ENCODE data around the gene PKDREJ.

Gene PKDREJ

DNA sequence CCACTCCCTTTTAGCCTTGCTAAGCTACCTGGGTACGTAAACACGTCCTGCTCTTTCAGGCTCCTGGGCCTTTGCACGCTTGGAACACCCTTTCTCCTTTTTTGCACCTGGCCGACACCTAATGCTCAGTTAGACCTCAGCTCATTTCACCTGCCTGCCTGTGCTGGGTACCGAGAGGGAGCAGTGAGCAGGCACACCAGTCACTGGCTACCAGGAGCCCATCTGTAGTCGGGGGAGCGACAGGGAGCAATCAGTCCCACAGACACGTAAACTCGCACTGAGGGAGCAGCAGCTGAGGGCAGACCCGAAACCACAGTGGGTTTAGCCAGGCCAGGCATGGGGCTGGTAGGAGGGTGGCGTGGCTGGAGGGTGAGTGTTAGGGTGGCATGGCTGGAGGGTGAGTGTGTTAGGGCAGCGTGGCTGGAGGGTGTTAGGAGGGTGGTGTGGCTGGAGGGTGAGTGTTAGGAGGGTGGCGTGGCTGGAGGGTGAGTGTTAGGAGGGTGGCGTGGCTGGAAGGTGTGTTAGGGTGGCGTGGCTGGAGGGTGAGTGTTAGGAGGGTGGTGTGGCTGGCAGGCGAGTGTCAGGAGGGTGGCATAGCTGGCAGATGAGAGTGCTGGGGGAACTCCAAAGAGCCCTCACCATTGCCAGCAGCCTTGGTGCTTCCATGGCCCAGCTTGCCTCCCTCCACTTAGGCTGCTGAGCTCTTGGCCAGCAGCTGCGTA lies 27.1 kb upstream of the PKDREJ start:
- no peak for DNase-seq (ENCODE audit: low read depth in 2 of 2)

DNA sequence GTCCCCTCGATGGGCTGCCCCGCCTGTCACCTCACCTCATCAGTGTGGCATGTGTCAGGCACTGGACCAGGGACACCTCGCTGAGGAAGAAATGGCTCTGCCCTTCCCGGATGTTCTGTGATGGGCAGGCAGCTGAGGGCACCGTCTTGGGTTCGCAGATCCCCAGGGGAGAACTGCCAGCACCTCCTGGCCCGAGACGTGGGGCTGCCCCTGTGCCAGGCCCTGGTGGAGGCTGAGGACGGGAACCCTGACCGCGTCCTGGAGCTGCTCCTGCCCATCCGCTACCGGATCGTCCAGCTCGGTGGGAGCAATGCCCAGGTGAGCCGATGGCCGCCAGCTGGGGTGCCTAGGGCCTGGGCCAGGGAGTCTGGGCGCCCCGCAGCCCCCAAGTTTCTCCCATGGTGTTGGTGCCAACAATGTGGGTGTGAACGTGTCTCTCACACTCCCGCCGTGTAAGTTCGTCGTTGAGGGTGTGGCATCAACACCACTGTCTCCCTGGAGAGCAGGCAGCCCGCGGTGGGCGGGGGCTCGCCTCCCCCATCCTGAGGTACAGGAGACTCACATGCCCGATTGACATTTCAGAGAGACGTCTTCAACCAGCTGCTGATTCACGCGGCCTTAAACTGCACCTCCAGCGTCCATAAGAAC lies 26.2 kb upstream of the PKDREJ start:
- DNase-seq (ENCODE audit: low read depth in 2 of 2): no peak

DNA sequence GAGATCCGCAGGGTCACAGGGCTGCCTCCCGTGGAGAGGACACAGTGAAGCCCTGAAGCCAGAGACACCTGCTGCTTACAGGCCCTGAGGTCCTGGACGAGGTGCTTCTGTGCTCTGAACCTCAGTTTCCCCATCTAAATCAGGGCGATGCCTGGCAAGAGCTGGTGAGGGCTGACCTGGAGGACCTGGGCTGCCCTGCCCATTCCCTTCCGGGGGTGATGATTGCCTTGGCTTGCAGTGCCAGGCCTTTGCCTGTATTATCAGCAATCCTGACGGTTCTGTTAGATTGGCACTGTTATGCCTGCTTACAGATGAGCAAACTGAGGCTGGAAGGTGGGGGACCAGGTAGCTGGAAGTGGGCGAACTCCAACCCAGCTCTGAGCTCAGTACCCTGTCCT lies 25.7 kb upstream of the PKDREJ start:
- DNase-seq (ENCODE audit: low read depth in 2 of 2): no peak

DNA sequence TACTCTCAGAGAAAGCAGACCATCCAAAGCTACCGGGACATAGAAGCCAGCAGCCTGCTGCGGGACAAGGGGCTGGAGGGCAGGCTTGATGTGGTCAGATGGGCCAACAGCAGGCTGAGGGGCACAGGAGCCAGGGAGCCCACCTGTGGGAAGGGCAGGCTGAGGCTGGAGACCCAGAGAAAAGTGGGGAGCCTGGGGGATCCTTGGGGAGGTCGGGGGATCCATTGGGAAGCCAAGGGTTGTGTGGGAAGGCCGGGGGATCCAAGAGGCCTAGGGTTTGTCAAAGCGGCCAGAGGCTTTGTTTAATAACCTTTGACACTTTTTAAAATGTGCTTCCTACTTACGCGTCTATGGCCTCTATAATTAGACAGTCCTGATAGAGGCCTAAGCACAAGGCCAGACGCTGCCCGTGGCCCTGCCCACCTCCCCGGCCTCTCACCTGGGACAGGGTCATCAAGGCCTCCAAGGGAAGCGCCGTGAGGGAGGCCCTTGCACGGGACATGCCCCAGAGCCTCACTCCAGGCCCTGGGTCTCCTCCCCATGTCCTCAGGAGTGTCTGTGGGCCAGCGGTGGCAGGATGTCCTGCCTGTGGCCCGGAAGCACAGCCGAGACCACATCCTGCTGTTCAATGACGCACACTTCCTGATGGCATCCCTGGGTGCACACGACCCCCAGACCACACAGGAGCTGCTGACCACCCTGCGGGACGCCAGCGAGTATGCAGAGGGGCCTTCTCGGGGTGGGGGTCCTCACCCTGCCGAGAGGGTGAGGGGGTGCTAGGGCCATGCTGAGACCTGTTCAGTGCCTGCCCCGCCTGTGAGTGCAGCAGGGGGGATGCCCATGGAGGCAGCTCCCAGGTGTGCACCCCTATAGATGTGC lies 25.0 kb upstream of the PKDREJ start:
- DNase-seq (ENCODE audit: low read depth in 2 of 2): no peak

DNA sequence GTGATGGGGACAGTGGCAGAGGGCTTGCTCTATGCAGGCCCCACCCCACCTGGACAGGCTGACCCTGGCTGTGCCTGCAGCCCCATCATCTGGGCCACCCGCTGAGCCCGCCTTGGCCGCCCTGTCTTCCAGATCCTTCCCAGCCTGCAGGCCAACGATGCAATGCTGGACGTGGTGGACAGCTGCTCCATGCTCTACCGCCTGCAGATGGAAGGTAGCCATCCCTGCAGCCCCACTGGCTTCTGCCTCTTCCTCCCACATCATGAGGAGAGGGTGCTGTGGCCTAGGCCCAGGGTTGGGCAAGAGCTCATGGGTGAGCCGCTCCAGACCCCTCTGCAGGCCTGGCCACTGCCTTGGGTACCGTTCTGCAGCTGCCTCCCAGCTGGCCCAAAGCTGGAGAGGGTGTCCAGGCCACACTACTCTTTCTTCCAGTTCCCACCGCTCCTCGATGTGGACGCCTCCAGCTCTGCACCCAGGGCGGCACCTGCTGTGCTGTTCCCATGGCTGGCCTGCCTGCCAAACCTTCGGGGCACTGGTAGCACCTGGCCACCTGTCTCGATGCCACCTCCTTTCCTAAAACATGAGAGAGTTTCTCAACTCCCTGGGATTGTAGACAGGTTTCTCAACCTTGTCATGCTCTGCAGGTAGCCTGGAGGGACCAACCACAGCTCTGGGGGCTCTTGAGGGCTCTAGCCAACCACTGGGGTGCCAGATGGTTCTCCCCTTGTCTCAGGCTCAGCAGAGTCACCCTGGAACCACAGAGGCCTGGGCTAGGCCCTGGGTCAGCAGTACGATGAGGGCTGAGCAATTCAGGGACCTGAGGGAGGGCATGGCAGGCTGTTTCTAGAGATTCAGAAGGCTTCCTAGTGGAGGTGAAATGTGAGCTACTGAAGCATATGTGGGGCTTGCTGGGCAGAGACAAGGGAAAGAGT lies 24.1 kb upstream of the PKDREJ start:
- DNase-seq (ENCODE audit: low read depth in 2 of 2): no peak

DNA sequence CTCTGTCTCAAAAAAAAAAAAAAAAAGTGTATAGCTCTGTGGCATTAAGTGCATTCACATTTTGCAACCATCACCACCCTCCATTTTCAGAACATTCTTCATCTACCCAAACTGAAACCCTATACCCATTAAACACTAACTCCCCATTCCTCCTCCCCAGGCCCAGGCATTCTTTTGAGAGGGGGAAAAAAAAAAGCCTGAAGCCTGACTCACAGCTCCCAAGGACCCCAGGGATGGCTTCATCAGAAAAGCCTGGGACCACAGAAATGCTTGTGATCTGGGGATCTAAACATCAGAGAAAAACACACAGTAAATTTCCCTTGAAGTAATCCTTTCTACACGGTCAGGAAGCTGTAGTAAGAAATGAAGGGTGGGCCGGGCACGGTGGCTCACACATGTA lies 22.9 kb upstream of the PKDREJ start:
- DNase-seq (ENCODE audit: low read depth in 2 of 2): no peak

DNA sequence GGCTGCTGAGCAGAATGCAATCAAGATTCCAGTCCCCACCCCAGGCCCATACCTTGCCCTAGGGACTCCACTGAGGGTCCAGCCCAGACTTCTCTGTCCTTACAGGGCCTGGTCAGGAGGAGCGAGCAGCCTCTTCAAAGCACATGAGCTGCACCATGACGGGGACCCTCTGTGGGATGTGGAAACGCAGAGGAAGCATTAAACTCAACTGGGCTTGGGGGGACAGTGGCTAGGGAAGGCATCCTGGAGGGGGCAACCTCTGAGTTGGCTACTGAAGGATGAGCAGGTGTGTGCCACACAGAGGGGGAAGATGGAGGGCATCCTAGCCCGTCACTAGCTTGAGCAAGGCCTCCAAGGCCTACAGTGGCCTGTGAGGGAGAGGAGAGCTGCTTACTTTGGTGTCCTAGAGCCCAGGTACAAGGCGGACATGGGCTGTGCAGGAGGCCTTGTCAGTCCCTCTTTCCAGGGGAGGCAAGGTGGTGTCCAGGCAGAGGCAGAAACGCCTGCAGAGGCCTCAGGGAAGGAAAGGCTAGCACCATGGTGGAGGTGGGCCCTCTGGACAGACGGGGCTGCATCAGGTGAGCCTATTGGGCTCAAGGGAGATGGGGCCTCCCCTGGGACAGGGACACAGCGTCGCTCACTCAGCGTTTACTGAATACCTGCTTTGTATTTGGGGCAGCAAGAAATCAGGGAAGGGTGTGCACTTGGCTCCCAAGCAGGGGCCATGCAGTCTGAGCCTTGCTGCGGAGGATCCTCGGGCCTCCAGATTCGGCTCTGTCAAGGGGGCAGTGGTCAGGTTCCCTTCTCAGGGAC lies 18.9 kb upstream of the PKDREJ start:
- no peak for DNase-seq (ENCODE audit: low read depth in 2 of 2)

DNA sequence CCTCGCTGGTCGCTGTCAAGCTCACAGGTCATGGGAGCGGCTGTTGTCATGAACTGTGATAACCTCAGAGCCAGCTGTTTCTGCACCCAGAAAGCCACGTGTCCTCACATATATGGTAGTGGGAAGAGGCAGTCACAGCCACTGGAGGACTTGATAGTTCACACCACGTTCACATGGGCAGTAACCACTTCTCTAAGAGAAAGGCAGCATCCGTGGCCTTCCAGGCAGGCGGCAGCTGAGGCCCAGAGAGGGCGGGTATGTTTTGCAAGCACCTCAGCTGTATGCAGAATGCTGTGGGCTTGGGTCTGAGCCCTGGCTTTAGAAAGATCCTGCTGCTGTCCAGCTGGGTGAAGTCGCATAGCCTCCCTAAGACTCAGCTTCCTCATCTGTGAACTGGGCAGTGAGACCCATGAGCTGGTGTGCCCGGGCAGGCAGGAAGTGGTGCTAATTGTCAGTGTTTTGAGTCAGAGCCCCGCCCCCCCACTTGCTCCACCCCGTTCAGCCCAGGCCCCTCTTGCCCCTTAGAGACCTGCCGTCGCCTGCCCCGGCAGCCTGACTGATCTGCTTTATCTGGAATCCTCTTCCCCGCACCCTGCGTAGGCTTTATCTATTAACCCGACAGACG lies 18.0 kb upstream of the PKDREJ start:
- DNase-seq (ENCODE audit: low read depth in 2 of 2): no peak

DNA sequence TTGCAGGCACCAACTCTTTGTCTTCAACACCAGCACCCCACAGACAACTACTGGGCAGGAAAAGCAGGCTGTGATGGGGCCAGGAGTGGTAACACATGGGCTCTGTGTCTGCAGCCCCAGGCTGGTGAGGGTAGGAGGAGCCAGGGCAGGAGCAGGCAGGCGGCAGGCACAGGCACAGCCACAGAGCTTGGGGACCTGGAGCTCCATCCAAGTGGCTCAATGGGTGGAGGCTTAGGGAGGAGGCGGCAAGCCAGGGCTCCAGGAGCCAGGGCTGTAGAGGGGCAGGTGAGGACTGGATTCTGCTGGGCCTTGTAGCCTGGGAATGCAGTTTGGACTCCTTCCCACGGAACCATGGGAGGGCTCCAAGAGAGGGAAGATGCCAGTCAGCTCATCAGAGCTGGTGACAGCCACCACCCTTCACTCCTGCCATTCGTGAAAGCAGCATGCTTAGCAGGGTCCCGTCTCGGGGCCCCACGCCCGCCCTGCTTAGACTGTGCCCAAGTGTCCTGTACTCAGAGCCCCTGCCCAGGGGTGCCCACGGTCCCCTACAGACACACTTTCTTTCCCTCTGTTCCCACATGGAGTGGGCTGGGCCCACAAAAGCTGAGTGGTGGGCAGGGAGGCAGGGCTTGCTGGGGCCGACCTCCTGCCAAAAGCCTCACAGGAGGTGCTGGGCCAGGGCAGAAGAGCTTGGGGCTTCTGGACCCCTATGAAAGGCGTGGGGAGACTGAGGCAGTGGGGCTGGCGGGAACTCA lies 17.1 kb upstream of the PKDREJ start:
- DNase-seq (ENCODE audit: low read depth in 2 of 2): no peak

DNA sequence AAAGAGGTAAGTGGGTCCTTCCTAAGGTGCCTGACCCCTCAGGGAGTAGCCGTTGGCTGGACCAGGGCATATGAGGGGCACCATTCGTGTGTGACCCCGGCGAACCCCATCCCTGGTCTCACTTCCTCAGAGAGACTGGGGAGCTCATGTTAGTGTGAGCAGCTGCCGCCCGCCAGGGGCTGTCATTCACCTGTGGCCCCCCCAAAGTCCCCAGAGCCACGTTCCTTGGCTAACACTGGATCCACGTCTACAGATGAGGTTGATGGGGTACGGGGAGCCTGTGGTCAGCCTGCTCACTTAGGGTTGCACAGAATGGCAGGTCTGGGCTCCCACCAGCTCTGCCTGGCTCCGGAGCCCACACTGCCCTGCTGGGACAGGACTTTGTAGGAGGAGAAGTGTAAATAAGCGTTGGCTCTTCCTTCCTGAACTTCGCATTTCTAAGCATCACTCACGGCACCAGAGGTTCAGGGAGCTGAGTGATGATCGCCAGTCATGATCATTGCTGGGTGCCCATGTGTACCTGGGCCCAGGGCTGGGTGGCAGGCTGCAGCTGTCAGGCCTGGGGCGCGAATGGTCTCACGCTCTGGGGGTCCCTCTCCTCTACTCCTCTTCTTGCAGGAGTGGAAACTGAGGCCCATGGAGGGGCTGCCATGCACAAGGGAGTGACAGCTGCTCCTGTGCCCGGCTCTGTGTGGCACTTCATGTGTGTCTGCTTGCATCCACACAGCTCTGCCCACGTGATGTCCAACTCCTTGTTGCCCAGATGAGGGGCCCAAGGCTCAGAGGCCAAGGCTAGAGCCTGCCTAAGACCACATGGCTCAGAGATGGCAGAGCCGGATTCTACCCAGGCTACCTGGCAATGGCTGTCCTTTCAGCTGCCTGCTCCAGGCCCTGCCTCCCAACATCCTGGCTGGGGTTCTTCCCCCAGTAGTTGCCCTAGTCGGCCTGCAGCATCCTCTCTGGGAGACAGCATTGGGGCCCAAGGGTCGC lies 15.8 kb upstream of the PKDREJ start:
- no peak for DNase-seq (ENCODE audit: low read depth in 2 of 2)

DNA sequence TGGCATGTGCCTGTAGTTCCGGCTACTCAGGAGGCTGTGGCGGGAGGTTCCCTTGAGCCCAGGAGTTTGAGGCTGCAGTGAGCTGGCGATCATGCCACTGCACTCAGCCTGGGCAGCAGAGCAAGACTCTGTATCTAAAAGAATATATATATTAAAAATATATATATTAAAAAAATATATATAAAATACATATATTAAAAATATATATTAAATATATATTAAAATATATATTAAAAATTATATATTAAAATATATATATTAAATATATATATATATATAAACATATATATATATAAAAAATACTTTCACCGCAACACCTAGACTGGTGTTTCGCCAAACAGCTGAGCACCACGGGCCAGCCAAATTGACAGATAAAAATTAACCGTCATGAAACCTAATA lies 13.4 kb upstream of the PKDREJ start:
- no peak for DNase-seq (ENCODE audit: low read depth in 2 of 2)

DNA sequence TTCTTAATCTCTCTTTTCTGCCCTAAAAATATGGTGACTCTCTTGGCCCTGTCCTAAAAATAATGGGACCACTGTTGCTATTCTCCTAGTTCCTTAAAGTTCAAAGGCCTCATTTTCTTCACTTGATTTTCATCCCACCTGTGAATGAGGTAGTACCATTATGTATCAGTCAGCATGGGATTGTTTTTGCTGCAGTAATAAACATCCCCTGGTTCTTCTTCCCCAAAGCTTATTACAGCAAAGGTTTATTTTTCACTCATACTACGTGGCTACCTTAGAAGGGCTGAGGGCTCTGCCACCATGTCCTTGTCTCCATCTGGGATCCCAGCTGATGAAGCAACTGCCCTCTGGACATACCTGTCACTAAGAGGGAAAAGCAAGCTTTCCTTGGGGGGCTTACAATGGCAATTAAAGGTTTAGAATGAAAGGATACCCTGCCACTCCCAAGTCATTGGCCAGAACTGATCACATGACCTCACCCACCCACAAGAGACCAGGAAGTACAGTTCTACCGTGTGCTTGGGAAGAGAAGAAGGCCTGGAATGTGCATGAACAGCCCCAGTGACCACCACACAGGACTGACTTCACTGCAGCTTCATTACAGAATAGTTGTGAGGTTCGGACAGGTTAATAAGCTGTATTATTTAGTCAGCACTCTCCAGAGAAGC lies 12.4 kb upstream of the PKDREJ start:
- no peak for DNase-seq (ENCODE audit: low read depth in 2 of 2)

DNA sequence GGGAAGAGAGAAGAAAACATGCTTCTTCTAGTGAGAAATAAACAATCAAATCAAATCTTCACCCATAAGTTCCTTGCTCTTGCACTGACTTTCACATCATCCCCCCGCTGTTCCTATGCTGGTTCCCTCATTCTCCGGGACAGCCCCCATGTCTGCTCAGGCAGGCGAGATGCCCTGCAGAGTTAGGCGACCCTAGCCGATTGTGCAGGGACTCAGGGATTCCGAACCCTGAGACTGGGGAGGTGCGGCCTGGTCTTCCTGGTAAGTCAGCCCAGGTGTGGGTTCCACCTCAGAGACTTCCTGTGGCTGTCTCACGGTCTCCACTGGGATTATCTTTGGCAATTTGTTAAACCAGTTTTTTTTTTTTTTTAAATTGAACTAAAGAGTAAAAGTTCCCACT lies 11.2 kb upstream of the PKDREJ start:
- DNase-seq (ENCODE audit: low read depth in 2 of 2): no peak

DNA sequence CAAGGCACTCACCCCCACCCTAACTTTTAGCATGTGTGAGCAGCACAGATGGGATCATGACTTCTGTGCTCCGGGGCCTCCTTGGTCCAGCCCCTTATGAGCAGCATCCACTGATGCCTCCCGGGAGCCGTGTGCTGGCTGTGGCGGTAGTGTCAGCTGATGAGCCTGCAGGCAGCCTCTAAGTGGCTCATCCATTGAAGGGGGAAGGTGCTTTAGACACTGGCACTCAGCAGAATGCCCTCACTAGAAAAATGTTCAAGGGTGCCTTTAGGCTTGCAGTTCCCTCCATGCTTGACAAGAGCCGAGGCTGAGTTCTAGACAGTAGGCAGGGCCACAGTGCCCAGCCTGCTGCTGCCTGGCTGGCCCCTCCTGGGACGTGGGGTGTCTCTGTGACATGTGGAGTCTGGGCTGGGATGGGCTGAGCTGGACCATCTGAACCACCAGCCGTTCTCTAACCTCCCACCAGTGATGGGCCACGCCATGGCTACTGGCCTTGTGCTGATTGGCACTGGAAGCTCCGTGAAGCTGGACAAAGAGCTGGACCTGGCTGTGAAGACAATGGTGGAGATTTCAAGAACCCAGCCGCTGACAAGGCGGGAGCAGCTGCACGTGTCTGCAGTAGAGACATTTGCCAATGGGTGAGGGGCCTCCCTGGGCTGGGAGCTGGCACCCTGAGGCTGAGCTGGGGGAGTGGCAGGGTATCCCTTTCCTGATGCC lies 10.4 kb upstream of the PKDREJ start:
- no peak for DNase-seq (ENCODE audit: low read depth in 2 of 2)

DNA sequence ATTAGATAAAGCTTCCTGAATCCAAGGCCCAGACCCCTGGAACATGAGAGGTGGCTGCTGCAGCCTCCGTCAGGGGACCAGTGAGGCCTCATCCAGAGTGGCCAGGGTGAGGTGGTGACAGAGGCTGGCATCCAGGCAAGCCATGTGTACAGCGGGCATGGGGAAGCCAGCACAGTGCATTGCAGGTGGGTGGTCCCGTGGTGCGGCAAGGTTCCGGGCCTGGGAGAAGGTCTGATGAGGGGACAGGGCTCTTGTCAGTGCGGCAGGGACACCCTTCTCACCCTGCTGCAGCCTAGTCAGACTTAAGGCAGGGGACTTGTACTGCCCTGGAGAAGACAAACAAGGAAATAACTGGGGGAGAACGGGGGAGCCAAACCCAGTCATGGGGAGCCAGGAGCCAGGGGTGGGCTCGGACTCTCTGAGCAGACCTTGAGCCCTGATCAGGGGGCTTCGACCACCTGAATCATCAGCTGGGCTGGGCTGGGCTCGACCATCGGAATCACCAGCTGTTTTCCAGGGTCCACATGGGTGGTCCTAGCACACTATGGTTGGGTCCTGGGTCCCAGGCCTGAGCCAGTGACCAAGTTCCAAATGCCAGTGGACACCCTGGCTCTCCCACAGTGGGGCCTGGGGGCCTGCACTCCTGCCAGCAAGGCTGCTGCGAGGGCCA lies 9.8 kb upstream of the PKDREJ start:
- no peak for DNase-seq (ENCODE audit: low read depth in 2 of 2)

DNA sequence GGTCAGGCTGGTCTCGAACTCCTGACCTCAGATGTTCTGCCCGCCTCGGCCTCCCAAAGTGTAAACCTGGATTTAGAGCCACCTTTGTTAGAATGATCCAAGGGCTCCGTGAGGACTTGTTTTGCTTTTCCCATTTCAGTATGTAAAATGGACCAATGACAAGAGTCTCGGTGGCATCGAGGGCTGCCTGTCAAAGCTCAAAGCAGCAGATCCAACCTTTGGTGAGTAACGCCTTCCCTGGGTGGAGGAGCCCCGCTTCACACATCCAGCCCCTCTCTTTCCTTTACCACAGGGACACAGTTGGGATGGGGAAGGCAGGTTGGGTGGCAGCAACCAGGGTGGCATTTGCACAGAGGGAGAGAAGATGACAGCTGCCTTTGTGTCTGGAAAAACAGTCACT lies 9.1 kb upstream of the PKDREJ start:
- DNase-seq (ENCODE audit: low read depth in 2 of 2): no peak

DNA sequence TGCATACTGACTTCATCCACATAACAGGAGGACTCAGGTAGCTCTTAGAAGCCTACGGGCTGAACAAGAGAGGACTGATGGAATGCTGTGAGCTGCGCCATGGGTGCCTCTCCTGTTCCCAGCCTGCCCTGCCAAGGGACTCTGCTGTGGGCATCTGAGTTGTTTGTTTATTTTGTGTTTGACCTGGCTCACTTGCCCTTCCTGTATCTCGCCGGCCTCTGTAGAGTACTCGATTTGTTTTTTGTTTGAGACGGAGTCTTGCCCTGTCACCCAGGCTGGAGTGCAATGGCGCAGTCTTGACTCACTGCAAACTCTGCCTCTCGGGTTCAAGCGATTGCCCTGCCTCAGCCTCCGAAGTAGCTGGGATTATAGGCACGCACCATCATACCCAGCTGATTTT lies 6.4 kb upstream of the PKDREJ start:
- DNase-seq (ENCODE audit: low read depth in 2 of 2): no peak
